NAMALWA (cell line): ENCODE data around the gene ZFAND2B.
"Not testable (repeated sequence)": the region's sequence is repeated elsewhere in the genome, so short reads cannot be mapped to it uniquely, and the experiment has no call there.

Experiments used
- DNase-seq: peaks from one replicate; pipeline ENCODE4 v3.0.0-alpha.2; 2015; ENCODE audit warnings: low spot score

ZFAND2B gene

DNA sequence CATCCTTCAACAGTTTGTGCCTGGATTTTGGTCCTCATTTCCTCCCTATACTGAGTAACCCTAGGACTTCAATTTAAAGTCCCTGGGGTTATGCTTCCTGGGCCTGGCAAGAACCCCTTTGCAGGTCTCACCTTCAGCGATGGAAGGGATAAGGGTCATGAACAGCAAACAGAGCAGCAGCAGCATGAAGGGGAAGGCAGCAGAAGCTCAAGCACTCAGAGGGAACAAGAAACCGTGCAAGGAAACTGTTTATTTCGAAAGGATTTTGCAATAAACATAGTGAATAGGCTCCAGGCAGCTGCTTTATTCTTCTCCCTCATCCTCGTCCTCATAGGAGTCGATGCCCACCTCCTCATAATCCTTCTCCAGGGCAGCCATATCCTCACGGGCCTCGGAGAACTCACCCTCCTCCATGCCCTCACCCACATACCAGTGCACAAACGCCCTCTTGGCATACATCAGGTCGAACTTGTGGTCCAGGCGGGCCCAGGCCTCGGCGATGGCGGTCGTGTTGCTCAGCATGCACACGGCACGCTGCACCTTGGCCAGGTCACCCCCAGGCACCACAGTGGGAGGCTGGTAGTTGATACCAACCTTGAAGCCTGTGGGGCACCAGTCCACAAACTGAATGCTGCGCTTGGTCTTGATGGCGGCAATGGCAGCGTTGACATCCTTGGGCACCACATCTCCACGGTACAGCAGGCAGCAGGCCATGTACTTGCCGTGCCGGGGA is 43.6 kb downstream of the ZFAND2B start:
- peak; percentile 38 for DNase-seq

DNA sequence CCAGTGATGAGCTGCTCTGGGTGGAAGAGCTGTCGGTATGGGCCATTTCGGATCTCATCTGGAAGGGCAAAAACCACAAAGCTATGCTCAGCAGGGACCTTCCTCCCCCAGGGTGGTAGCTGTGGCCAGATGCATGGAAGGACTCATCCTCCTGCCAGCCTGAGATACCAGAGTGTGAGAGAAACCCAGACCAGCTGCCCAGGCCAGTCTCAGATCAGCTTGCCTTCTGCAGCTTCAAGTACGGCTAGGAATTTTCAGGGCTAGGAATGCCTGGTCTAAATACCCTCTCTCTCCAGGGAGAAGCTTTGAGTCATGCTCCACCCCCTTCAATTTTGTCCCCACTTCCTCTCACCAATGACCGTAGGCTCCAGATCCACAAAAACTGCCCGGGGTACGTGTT is 45.1 kb downstream of the ZFAND2B start:
- DNase-seq = no peak

- DNase-seq = peak; percentile 19
Observed at GRCh38 chr2:219252084-219252483, 45.5 kb downstream of the ZFAND2B start.

DNA sequence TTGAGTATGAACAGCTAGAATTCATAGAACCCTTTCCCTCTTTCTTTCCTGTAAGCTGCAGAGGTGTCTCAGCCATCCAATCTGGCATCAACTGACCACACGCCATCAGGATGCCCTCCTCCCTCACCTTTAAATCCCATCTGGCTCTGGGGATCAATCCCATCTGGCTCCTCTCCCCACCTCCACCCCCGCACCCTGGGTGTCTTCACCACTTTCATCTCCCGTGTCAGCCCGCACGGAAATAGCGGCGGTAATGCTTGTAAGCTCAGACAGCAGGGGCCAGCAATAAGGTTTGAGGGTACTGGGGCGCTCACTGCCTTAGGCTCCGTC is 46.0 kb downstream of the ZFAND2B start:
- no peak for DNase-seq

- peak; percentile 52 for DNase-seq
Observed at GRCh38 chr2:219252900-219253752, 46.5 kb downstream of the ZFAND2B start, which contains the start of gene TUBA4B. TUBA4B (plus strand) TSS chr2:219253243; CDS start chr2:219253408, 165 bp downstream.

GRCh38 chr2:219253753-219254589 is 47.4 kb downstream of the ZFAND2B start, which contains the start of gene TUBA4A:
TUBA4A (minus strand) TSS chr2:219253918; CDS start chr2:219253858, 60 bp downstream.
- peak; percentile 93 for DNase-seq

GRCh38 chr2:219254590-219255201 is 48.1 kb downstream of the ZFAND2B start:
- peak; percentile 88 for DNase-seq

DNA sequence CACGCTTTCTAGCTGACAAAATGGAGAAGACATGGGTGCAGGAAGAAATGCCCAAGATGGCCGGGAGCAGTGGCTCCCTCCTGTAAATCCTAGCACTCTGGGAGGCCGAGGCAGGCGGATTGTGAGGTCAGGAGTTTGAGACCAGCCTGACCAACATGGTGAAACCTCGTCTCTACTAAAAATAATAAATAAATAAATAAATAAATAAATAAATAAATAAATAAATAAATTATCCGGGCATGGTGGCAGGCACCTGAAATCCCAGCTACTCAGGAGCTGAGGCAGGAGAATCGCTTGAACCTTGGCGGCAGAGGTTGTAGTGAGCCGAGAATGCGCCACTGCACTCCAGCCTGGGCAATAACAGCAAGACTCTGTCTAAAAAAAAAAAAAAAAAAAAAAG is 52.4 kb downstream of the ZFAND2B start:
- DNase-seq = not testable (repeated sequence)
